SK-N-SH treated with all-trans-retinoic acid at 6 μM for 48 hours (cell line): Measurements from ENCODE around the gene ELMO1.
A peak's percentile ranks its signal among the peaks of the same experiment; 100 is the strongest.

Experiments used
- CREB5 ChIP-seq: fragments of 250-450 bp; sonication (Bioruptor Pico); IDR thresholded peaks from 2 replicates; pipeline ENCODE4 v1.5.1; 2020; ENCODE audit warnings: low read depth, mild to moderate bottlenecking, moderate library complexity
- ESRRG ChIP-seq: fragments of 250-450 bp; sonication (Bioruptor Pico); IDR thresholded peaks from 2 replicates; pipeline ENCODE4 v1.6.1; 2021; ENCODE audit warnings: mild to moderate bottlenecking
- OSR1 ChIP-seq: fragments of 250-450 bp; sonication (Bioruptor Pico); IDR thresholded peaks from 2 replicates; pipeline ENCODE4 v1.8.0; 2022; ENCODE audit warnings: moderate library complexity, mild to moderate bottlenecking, inconsistent platforms
- RARB ChIP-seq: fragments of 250-450 bp; sonication (Bioruptor Pico); IDR thresholded peaks from 2 replicates; pipeline ENCODE4 v1.8.0; 2021; ENCODE audit warnings: mild to moderate bottlenecking, moderate library complexity
- TOX ChIP-seq: fragments of 250-450 bp; sonication (Bioruptor Pico); IDR thresholded peaks from 2 replicates; pipeline ENCODE4 v1.8.0; 2021; ENCODE audit warnings: mild to moderate bottlenecking, moderate library complexity, borderline replicate concordance
- TSHZ2 ChIP-seq: fragments of 250-450 bp; sonication (Bioruptor Pico); IDR thresholded peaks from 2 replicates; pipeline ENCODE4 v1.5.0; 2020; ENCODE audit warnings: mild to moderate bottlenecking, moderate library complexity
- ZC3H10 ChIP-seq: fragments of 250-450 bp; sonication (Bioruptor Pico); IDR thresholded peaks from 2 replicates; pipeline ENCODE4 v1.5.1; 2021; ENCODE audit warnings: mild to moderate bottlenecking, moderate library complexity
- ZFP3 ChIP-seq: fragments of 250-450 bp; sonication (Bioruptor Pico); IDR thresholded peaks from 2 replicates; pipeline ENCODE4 v1.5.0; 2020; ENCODE audit warnings: mild to moderate bottlenecking, moderate library complexity
- ZFP30 ChIP-seq: fragments of 450-650 bp; formaldehyde crosslinking; IDR thresholded peaks from 2 replicates; pipeline ENCODE4 v1.5.0; 2022; ENCODE audit warnings: mild to moderate bottlenecking, moderate library complexity
- ZNF565 ChIP-seq: fragments of 450-650 bp; formaldehyde crosslinking; conservative IDR thresholded peaks from 2 replicates; pipeline ENCODE4 v1.5.0; 2020; ENCODE audit warnings: low read depth, mild to moderate bottlenecking, moderate library complexity
- ZNF70 ChIP-seq: fragments of 450-650 bp; formaldehyde crosslinking; IDR thresholded peaks from 2 replicates; pipeline ENCODE4 v1.5.0; 2020; ENCODE audit warnings: mild to moderate bottlenecking, moderate library complexity
- TF ChIP-seq, protein P1 (sequence below): fragments of 250-450 bp; sonication (Bioruptor Pico); IDR thresholded peaks from 2 replicates; pipeline ENCODE4 v1.8.0; 2020; ENCODE audit warnings: mild to moderate bottlenecking, moderate library complexity, borderline replicate concordance
- TF ChIP-seq, protein P2 (sequence below): fragments of 250-450 bp; sonication (Bioruptor Pico); IDR thresholded peaks from 2 replicates; pipeline ENCODE4 v1.5.1; 2021; ENCODE audit warnings: mild to moderate bottlenecking, moderate library complexity

DNA sequence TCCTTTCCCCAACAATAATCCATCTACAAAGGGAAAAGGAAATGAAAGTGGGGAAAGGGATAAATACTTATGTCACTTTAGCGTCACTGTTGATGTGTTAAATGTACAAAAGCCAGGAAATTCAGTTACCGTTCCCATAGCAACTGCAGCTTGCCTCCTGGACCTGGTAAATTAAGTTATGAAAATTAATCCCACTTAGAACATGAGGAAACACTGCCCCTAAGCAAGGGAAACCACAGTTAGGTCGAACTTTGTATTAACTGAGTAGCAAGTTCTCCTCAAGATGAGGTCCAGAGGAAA is 386.2 kb downstream of the ELMO1 start:
- TF ChIP-seq RARB (CRISPR knock-in tag) (no peak), ESRRG (CRISPR knock-in tag) (no peak), ZNF70 (no peak), CREB5 (CRISPR knock-in tag) (no peak), ZFP3 (CRISPR knock-in tag) (no peak), TSHZ2 (CRISPR knock-in tag) (0 out of 2 replicates have a peak, but pooled peaks have one; percentile 36), TOX (no peak), ZC3H10 (CRISPR knock-in tag) (no peak), OSR1 (CRISPR knock-in tag) (no peak), ZNF565 (CRISPR knock-in tag) (no peak), ZFP30 (CRISPR knock-in tag) (no peak)
- TF ChIP-seq, protein P1, sequence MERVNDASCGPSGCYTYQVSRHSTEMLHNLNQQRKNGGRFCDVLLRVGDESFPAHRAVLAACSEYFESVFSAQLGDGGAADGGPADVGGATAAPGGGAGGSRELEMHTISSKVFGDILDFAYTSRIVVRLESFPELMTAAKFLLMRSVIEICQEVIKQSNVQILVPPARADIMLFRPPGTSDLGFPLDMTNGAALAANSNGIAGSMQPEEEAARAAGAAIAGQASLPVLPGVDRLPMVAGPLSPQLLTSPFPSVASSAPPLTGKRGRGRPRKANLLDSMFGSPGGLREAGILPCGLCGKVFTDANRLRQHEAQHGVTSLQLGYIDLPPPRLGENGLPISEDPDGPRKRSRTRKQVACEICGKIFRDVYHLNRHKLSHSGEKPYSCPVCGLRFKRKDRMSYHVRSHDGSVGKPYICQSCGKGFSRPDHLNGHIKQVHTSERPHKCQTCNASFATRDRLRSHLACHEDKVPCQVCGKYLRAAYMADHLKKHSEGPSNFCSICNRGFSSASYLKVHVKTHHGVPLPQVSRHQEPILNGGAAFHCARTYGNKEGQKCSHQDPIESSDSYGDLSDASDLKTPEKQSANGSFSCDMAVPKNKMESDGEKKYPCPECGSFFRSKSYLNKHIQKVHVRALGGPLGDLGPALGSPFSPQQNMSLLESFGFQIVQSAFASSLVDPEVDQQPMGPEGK (CRISPR knock-in tag), result no peak
- TF ChIP-seq, protein P2, sequence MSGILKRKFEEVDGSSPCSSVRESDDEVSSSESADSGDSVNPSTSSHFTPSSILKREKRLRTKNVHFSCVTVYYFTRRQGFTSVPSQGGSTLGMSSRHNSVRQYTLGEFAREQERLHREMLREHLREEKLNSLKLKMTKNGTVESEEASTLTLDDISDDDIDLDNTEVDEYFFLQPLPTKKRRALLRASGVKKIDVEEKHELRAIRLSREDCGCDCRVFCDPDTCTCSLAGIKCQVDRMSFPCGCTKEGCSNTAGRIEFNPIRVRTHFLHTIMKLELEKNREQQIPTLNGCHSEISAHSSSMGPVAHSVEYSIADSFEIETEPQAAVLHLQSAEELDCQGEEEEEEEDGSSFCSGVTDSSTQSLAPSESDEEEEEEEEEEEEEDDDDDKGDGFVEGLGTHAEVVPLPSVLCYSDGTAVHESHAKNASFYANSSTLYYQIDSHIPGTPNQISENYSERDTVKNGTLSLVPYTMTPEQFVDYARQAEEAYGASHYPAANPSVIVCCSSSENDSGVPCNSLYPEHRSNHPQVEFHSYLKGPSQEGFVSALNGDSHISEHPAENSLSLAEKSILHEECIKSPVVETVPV, result no peak
